Esophagus muscularis mucosa (tissue), 4 donors: ENCODE measurements around the gene SORBS1.

Experiments
- EP300 ChIP-seq: sonication (generic); formaldehyde crosslinking; IDR thresholded peaks from one replicate; pipeline ENCODE4 v1.6.1; 2017; ENCODE audit warnings: antibody characterized with exemption
- POLR2A ChIP-seq: fragments of 450-650 bp; IDR thresholded peaks from one replicate; pipeline ENCODE4 v1.6.1; 2017; ENCODE audit warnings: antibody characterized with exemption, moderate library complexity, mild to moderate bottlenecking, low read depth
- POLR2AphosphoS5 ChIP-seq, 2 donors: sonication (generic); formaldehyde crosslinking; IDR thresholded peaks; one replicate each; pipeline ENCODE4 v1.6.1; 2017; ENCODE audit warnings: antibody characterized with exemption in 2 of 2
- TF ChIP-seq, protein P1 (sequence below), 3 experiments: fragments of 200-600 bp in 2 of 3; fragments of 450-650 bp in 1 of 3; sonication (generic) in 2 of 3; IDR thresholded peaks; one replicate each; pipeline ENCODE4 v1.5.1; 2017 to 2019; ENCODE audit warnings: antibody characterized with exemption in 3 of 3, mild to moderate bottlenecking in 2 of 3, moderate library complexity in 1 of 3

DNA sequence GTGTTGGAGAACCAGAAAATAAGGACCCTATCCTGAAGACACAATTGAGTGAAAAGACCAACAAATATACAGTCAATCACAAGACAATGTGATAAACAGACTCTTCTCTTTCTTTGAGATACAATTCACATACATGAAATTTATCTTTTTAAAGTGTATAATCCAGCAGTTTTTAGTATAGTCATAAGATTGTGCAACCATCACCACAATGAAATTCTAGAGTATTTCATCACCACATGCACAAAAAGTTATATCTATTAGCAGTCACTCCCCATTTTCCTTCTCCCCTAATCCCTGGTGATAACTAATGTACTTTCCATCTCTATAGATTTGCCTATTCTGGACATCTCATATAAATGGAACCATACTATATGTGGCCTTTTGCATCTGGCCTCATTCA is 8.2 kb upstream of the SORBS1 start:
- TF ChIP-seq, protein P1, sequence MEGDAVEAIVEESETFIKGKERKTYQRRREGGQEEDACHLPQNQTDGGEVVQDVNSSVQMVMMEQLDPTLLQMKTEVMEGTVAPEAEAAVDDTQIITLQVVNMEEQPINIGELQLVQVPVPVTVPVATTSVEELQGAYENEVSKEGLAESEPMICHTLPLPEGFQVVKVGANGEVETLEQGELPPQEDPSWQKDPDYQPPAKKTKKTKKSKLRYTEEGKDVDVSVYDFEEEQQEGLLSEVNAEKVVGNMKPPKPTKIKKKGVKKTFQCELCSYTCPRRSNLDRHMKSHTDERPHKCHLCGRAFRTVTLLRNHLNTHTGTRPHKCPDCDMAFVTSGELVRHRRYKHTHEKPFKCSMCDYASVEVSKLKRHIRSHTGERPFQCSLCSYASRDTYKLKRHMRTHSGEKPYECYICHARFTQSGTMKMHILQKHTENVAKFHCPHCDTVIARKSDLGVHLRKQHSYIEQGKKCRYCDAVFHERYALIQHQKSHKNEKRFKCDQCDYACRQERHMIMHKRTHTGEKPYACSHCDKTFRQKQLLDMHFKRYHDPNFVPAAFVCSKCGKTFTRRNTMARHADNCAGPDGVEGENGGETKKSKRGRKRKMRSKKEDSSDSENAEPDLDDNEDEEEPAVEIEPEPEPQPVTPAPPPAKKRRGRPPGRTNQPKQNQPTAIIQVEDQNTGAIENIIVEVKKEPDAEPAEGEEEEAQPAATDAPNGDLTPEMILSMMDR (IDR thresholded peaks at IDR 0.05) = no peak
- no peak for TF ChIP-seq POLR2A
- no peak for TF ChIP-seq POLR2AphosphoS5 (IDR thresholded peaks at IDR 0.05)
- TF ChIP-seq EP300 = no peak
